ENCODE results near the gene NAA38.
"Not testable (repeated sequence)": the region's sequence is repeated elsewhere in the genome, so short reads cannot be mapped to it uniquely, and the experiment has no call there.

NAA38 gene

DNA sequence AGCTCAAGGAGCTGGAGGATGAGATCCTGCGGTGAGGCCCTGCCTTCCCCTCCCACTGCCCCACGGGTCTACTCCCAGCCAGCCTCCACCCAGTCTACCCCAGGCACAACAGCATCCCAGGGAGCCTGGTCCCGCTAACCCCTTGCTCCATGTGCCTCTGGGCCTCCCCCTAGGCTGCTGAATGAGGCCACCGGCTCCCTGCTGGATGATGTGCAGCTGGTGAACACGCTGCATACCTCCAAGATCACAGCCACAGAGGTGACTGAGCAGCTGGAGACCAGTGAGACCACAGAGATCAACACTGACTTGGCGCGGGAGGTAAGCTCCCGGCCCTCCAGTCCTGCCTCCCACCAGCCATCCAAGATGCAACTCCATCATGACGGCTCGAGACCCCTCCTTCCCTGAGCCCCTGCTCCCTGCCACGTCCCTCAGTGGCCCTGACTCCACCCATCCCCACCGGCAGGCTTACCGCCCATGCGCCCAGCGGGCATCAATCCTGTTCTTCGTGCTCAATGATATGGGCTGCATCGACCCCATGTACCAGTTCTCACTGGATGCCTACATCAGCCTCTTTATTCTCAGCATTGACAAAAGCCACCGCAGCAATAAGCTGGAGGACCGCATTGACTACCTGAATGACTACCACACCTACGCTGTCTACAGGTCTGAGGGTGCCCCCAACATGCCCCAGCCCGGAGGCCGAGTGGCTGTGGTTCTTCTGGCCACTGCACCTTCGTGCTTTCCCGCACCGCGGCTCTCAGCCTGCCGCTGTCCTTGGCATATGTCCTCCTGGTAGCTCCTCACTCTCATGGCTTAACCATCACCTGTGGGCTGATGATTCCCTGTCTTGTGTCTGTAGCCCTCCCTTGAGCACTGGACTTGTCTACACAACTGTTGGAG, 38.4 kb downstream of the NAA38 start:
- no peak for DNase-seq

DNA sequence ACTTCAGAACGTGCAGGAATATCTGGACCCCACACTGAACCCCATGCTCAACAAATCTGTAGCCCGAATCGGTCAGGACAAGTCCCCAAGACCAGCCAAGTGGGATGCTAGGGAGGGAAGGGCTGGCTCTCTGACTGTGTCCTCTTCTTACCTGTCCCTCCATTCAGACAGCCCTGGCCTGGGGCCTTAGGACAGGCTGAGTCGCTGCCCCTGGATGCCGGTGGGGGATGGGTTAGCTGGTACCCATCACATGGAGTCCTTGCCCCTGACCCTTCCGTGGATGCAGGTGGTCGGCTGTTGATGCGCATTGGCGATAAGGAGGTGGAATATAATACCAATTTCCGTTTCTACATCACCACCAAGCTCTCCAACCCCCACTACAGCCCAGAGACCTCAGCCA, 39.3 kb downstream of the NAA38 start:
- DNase-seq = no peak

DNA sequence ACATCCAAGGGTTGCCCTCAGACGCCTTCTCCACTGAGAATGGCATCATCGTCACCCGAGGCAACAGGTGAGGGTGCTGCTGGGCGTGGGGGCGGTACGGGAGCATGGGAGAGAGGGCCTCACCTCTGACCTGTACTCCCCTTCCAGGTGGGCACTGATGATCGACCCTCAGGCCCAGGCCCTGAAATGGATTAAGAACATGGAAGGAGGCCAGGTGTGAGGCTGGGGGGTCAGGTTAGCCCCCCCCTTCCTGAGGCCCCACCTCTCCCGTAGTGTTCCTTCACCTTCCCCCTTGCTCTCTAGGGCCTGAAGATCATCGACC, 39.8 kb downstream of the NAA38 start:
- no peak for DNase-seq

DNA sequence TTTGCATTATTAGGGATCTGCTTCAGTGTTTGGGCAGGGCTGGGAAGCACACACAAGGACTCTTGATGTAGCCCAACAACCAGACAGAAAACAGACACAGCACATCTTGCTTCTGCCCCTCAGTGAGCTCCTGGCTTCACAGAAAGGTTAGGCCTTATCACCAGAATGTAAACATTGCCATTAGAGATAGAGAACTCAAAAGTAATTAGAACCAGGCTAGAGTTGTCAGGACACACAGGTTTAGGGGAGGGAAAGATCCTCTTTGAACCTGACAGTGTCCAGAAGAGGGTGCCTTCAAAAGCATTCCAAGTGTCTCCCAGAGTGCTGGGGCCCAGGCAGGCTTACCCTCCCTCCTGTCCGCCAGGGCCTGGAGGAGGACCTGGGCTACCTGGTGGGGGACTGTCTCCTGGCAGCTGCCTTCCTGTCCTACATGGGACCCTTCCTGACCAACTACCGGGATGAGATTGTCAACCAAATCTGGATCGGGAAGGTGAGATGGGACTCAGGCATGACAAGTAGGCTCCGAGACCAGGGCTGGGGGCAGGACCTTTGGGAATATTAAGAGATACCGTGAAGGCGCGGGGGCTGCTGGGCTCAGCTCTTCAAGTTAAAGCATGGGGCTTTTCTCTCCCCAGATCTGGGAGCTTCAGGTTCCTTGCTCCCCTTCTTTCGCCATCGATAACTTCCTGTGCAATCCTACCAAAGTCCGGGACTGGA, 40.3 kb downstream of the NAA38 start:
- DNase-seq = no peak

DNA sequence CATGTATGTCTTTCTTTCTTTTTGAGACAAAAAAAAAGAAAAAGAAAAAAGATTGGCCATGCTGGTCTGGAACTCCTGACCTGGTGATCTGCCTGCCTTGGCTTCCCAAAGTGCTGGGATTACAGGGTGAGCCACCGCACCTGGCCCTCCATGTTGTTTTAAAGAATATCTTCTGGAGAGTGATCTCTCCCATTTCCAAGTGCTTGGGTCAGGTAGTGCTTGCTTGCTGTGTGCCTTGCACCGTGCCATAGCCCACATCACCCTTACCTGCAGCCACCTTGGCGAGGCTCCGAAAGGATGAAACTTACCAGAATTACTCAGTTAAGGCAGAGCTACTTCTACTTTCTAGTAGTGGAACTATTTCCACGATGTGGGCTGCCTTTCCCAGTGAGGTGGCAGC, 42.4 kb downstream of the NAA38 start:
- DNase-seq = no peak

DNA sequence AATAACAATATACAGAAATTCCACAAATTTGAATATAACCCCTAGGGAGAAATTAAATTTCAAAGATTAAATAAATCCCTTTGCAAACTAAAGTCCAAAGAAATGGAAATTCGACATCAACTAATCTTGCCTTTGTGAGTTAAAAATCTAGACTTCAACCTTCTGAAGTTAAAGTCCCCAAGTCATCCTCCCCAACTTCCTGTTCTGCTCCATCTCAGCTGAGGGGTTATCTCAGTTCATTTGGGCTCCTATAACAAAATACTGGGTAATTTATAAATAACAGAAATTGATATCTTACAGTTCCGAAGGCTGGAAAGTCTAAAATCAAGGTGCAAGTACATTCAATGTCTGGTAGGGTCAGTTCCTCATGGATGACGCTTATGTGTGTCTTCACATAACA, 46.1 kb downstream of the NAA38 start:
- DNase-seq = no peak

DNA sequence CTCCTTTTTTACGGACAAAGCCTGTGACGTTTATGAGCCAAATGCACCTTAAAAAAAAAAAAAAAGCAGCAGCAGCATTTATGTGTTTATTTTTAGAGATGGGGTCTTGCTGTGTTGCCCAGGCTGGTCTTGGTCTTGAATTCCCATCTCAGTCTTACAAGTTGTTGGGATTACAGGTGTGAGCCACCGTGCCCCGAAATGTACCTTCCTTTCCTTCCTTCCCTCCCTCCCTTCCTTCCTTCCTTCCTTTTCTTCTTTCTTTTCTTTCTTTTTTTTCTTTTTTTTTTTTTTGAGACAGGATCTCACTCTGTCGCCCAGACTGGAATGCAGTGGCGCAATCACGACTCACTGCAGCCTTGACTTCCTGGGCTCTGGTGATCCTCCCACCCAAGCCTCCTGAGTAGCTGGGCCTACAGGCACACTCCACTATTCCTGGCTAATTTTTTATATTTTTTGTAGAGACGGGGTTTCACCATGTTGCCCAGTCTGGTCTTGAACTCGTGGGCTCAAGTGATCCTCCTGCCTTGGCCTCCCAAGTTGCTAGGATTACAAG, 47.5 kb downstream of the NAA38 start:
- DNase-seq = not testable (repeated sequence)

DNA sequence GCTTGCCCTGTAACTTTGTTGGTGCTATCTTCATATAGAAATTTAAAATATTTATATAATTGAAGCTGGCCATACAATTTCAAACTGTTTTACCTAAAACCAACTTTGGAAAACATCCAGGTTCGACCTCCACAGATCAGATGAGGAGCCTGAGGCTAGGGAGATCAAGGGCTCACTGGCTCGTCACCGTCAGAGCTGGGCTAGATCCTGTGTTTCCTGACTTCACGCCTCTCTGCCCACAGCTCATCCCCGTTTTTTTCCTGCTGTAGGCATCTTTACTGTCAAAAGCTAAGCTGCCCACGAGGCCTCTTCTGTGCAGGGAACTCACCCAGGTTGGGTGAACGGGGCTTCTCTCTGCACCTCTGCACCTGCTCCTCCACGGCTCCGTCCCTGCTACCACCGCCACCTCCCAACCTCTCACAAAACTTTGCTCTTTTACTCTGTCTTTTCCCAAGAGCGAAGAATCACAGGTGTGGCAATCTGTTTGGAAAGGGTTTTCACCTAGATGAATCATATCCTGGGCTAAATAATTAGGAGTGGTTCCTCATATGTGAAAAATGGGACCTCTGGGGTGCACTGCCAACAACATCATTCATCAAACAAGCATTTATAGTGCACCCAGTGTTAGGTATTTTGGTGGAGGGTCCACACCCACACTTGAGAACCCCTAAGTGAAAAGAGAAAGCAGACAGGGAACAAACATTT, 48.1 kb downstream of the NAA38 start:
- DNase-seq = no peak

DNA sequence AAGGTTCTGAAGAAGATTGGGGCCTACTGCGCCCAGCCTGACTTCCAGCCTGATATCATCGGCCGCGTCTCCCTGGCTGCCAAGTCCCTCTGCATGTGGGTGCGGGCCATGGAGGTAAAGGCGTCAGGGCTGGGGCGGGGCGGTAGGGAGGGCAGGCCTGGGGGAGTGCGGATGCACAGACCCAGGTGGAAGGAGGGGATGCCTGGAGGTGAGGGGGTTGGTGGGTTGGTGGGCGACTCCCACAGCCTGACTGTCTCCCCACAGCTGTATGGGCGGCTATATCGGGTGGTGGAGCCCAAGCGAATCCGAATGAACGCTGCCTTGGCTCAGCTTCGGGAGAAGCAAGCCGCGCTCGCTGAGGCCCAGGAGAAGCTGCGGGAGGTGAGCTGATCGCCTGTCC, 50.2 kb downstream of the NAA38 start:
- no peak for DNase-seq
